Breast epithelium (tissue), 4 donors: ENCODE data around the gene SRGAP3. TPM values are rescaled to one million over a fixed set of nuclear protein-coding genes. Genes with fewer than 3 reads are reported as not detected.

Experiments
- DNase-seq, 2 donors: peaks; one replicate each; pipeline ENCODE4 v3.0.0-alpha.2; 2019; ENCODE audit warnings: low spot score in 2 of 2
- H3K27ac ChIP-seq, 2 donors: fragments of 200-600 bp; sonication (generic) in 1 of 2; one replicate each; pipeline ENCODE4 v1.5.1; 2016 to 2019; ENCODE audit warnings: mild to moderate bottlenecking in 1 of 2
- H3K27me3 ChIP-seq, 2 donors: fragments of 200-600 bp; sonication (generic) in 1 of 2; one replicate each; pipeline versions ENCODE4 v1.5.1 to v1.6.0; 2017 to 2019; ENCODE audit warnings: control low read depth in 1 of 2, mild to moderate bottlenecking in 1 of 2
- H3K36me3 ChIP-seq: fragments of 200-600 bp; one replicate; pipeline ENCODE4 v1.5.1; 2019
- H3K4me1 ChIP-seq, 2 donors: fragments of 200-600 bp; sonication (generic); one replicate each; pipeline ENCODE4 v1.5.1; 2016 to 2019; ENCODE audit warnings: control low read depth in 1 of 2
- H3K4me3 ChIP-seq, 3 donors: fragments of 200-600 bp; sonication (generic); 1 replicate in 2 of 3; 2 replicates in 1 of 3; pipeline ENCODE4 v1.5.1; 2016 to 2019; ENCODE audit warnings: mild to moderate bottlenecking in 3 of 3, moderate library complexity in 2 of 3
- H3K9me3 ChIP-seq, 2 donors: fragments of 200-600 bp; sonication (generic) in 1 of 2; one replicate each; pipeline ENCODE4 v1.5.1; 2016 to 2019; ENCODE audit warnings: control low read depth in 1 of 2
- CTCF ChIP-seq, 3 donors: fragments of 450-650 bp; IDR thresholded peaks; one replicate each; pipeline ENCODE4 v1.5.1; 2016 to 2017; ENCODE audit warnings: antibody characterized with exemption in 3 of 3, mild to moderate bottlenecking in 3 of 3, moderate library complexity in 3 of 3
- POLR2A ChIP-seq: fragments of 450-650 bp; IDR thresholded peaks from one replicate; pipeline ENCODE4 v1.6.1; 2016; ENCODE audit warnings: antibody characterized with exemption, mild to moderate bottlenecking, moderate library complexity
- POLR2AphosphoS5 ChIP-seq, 3 donors: sonication (generic); formaldehyde crosslinking; IDR thresholded peaks; one replicate each; pipeline ENCODE4 v1.6.1; 2017; ENCODE audit warnings: antibody characterized with exemption in 3 of 3
- intact Hi-C: fragments of 100-400 bp; cut with DNase I; formaldehyde crosslinking; loops from one replicate; pipeline ENCODE4 v1.15.1; 2023; ENCODE audit warnings: low total_unique reads
- total RNA-seq, 3 donors: library from RNA; depleted of rRNA; stranded (reverse); fragments of >200 nt; gene quantifications; one replicate each; pipeline ENCODE4 v1.1.0, GENCODE V29; 2016

SRGAP3 gene
- total RNA-seq, 3 donors from 2014 or later = 13.6 to 21.5 (median 19.0) TPM

GRCh38 chr3:9080163-9080562 lies 169.3 kb downstream of the SRGAP3 start:
- TF ChIP-seq POLR2A = no peak
- no peak for TF ChIP-seq CTCF (IDR thresholded peaks at IDR 0.05)
- TF ChIP-seq POLR2AphosphoS5 (IDR thresholded peaks at IDR 0.05) = no peak
- Histone ChIP-seq H3K27ac (no peak overlapping the region), H3K36me3 (no peaks in the 10 kb centered on the region), H3K4me3 (no peak overlapping the region), H3K27me3 (no peaks in the 10 kb centered on the region), H3K9me3 (no peaks in the 10 kb centered on the region), H3K4me1 (no peaks in the 10 kb centered on the region)
- DNase-seq = no peak
- intact Hi-C loops = no loop called here

- TF ChIP-seq CTCF (IDR thresholded peaks at IDR 0.05) (no peak), POLR2AphosphoS5 (IDR thresholded peaks at IDR 0.05) (no peak), POLR2A (no peak)
- Histone ChIP-seq H3K27me3 (no peaks in the 10 kb centered on the region), H3K9me3 (no peaks in the 10 kb centered on the region), H3K4me3 (no peak overlapping the region), H3K36me3 (no peaks in the 10 kb centered on the region), H3K27ac (no peak overlapping the region), H3K4me1 (no peaks in the 10 kb centered on the region)
- intact Hi-C loops = no loop called here
- no peak for DNase-seq
These were observed 169.8 kb downstream of the SRGAP3 start for GRCh38 chr3:9079676-9080075.

GRCh38 chr3:9078561-9079240 lies 170.7 kb downstream of the SRGAP3 start:
- no peak for DNase-seq
- Histone ChIP-seq H3K27me3 (no peaks in the 10 kb centered on the region), H3K4me3 (no peak overlapping the region), H3K9me3 (no peaks in the 10 kb centered on the region), H3K27ac (no peak overlapping the region), H3K36me3 (no peaks in the 10 kb centered on the region), H3K4me1 (no peaks in the 10 kb centered on the region)
- intact Hi-C loops = no loop called here
- TF ChIP-seq POLR2AphosphoS5 (IDR thresholded peaks at IDR 0.05) = no peak
- no peak for TF ChIP-seq CTCF (IDR thresholded peaks at IDR 0.05)
- no peak for TF ChIP-seq POLR2A

GRCh38 chr3:9077029-9077428 lies 172.4 kb downstream of the SRGAP3 start:
- no peaks in the 10 kb centered on the region for H3K36me3 ChIP-seq
- H3K9me3 ChIP-seq = no peaks in the 10 kb centered on the region
- no peaks in the 10 kb centered on the region for H3K4me1 ChIP-seq
- TF ChIP-seq POLR2AphosphoS5 (IDR thresholded peaks at IDR 0.05) (no peak), CTCF (IDR thresholded peaks at IDR 0.05) (no peak), POLR2A (no peak)
- H3K27ac ChIP-seq = no peak overlapping the region
- no peaks in the 10 kb centered on the region for H3K27me3 ChIP-seq
- DNase-seq = no peak
- no peak overlapping the region for H3K4me3 ChIP-seq
- intact Hi-C loops = no loop called here

- Histone ChIP-seq H3K27ac (no peak overlapping the region), H3K4me3 (no peak overlapping the region), H3K36me3 (no peaks in the 10 kb centered on the region), H3K4me1 (no peaks in the 10 kb centered on the region), H3K9me3 (no peaks in the 10 kb centered on the region), H3K27me3 (no peaks in the 10 kb centered on the region)
- intact Hi-C loops = no loop called here
- no peak for DNase-seq
- TF ChIP-seq CTCF (IDR thresholded peaks at IDR 0.05) (no peak), POLR2AphosphoS5 (IDR thresholded peaks at IDR 0.05) (no peak), POLR2A (no peak)
These were observed 173.7 kb downstream of the SRGAP3 start for GRCh38 chr3:9075762-9076161.
